Naive thymus-derived CD4-positive, alpha-beta T cell (primary cell): ENCODE results near the gene SERPINB7. TPM values are rescaled to one million over a fixed set of nuclear protein-coding genes. Genes with fewer than 3 reads are reported as not detected.
"Not testable (repeated sequence)": the region's sequence is repeated elsewhere in the genome, so short reads cannot be mapped to it uniquely, and the experiment has no call there.

Experiments used
- ATAC-seq: fragments of 150-1000 bp; cut with Tn5 transposase; 2 replicates; pipeline ENCODE4 v1.10.0; 2021; ENCODE audit warnings: mild to moderate bottlenecking, moderate library complexity
- CTCF ChIA-PET: fragments of 350-600 bp; sonication (Branson Sonifier 250); formaldehyde crosslinking; loops from one replicate; lab custom pipeline; 2021; ENCODE audit warnings: antibody characterized with exemption; lab: Charles Lee
- POLR2A ChIA-PET: fragments of 350-600 bp; sonication (Branson Sonifier 250); formaldehyde crosslinking; loops from one replicate; lab custom pipeline; 2021; ENCODE audit warnings: antibody characterized with exemption, inconsistent platforms; lab: Charles Lee
- DNase-seq, 9 donors: peaks; one replicate each; pipeline versions ENCODE4 v3.0.0 to v3.0.0-alpha.2; 2020 to 2022; ENCODE audit warnings: mixed read lengths in 1 of 9
- H3K27ac ChIP-seq: one replicate; pipeline ENCODE4 v1.7.0; 2013; ENCODE audit warnings: mild to moderate bottlenecking, low read depth, low read length, moderate library complexity
- H3K27me3 ChIP-seq, 2 donors: one replicate each; pipeline ENCODE4 v1.7.0; 2013; ENCODE audit warnings: low read length in 2 of 2, mild to moderate bottlenecking in 2 of 2, moderate library complexity in 2 of 2; ENCODE audit not compliant: control insufficient read depth in 2 of 2, insufficient read depth in 2 of 2
- H3K36me3 ChIP-seq, 3 experiments: 1 replicate in 2 of 3; 2 replicates in 1 of 3; pipeline ENCODE4 v1.7.0; 2013; ENCODE audit warnings: low read length in 3 of 3, mild to moderate bottlenecking in 3 of 3, moderate library complexity in 1 of 3; ENCODE audit not compliant: insufficient read depth in 3 of 3, control insufficient read depth in 2 of 3
- H3K4me1 ChIP-seq, 2 donors: one replicate each; pipeline ENCODE4 v1.7.0; 2013; ENCODE audit warnings: low read length in 2 of 2, mild to moderate bottlenecking in 2 of 2, moderate library complexity in 1 of 2; ENCODE audit not compliant: control insufficient read depth in 2 of 2, insufficient read depth in 2 of 2
- H3K4me3 ChIP-seq: 2 replicates; pipeline ENCODE4 v1.7.0; 2013; ENCODE audit warnings: mild to moderate bottlenecking, low read length
- H3K9me3 ChIP-seq, 3 experiments: 1 replicate in 2 of 3; 2 replicates in 1 of 3; pipeline ENCODE4 v1.7.0; 2013; ENCODE audit warnings: low read length in 3 of 3; ENCODE audit not compliant: control insufficient read depth in 2 of 3
- H3K27ac Mint-ChIP-seq, 9 donors: one replicate each; pipeline ENCODE4 v1.8.0; 2020 to 2022; ENCODE audit warnings: mixed read lengths in 9 of 9, mild to moderate bottlenecking in 8 of 9, moderate library complexity in 5 of 9, inconsistent platforms in 2 of 9
- H3K27me3 Mint-ChIP-seq, 5 donors: one replicate each; pipeline ENCODE4 v1.8.0; 2021 to 2022; ENCODE audit warnings: mixed read lengths in 5 of 5, mild to moderate bottlenecking in 1 of 5
- H3K36me3 Mint-ChIP-seq, 5 donors: one replicate each; pipeline ENCODE4 v1.8.0; 2020 to 2022; ENCODE audit warnings: mixed read lengths in 5 of 5, mild to moderate bottlenecking in 3 of 5, inconsistent platforms in 1 of 5
- H3K4me1 Mint-ChIP-seq, 7 donors: one replicate each; pipeline ENCODE4 v1.8.0; 2020 to 2022; ENCODE audit warnings: mixed read lengths in 7 of 7, mild to moderate bottlenecking in 3 of 7, inconsistent platforms in 1 of 7
- H3K4me3 Mint-ChIP-seq, 10 donors: one replicate each; pipeline ENCODE4 v1.8.0; 2020 to 2022; ENCODE audit warnings: mild to moderate bottlenecking in 10 of 10, mixed read lengths in 10 of 10, moderate library complexity in 6 of 10, inconsistent platforms in 2 of 10
- H3K9me3 Mint-ChIP-seq, 11 donors: one replicate each; pipeline ENCODE4 v1.8.0; 2020 to 2022; ENCODE audit warnings: mixed read lengths in 11 of 11, mild to moderate bottlenecking in 4 of 11, inconsistent platforms in 1 of 11, moderate library complexity in 1 of 11
- intact Hi-C, 2 donors: fragments of 100-400 bp; cut with micrococcal nuclease; formaldehyde crosslinking; loops; one replicate each; pipeline ENCODE4 v1.15.1; 2023
- polyA plus RNA-seq, 2 donors: library from polyadenylated mRNA; unstranded; fragments of 300-500 nt; fragmentation: Illumina TruSeq; gene quantifications; one replicate each; pipeline ENCODE4 v1.2.3, GENCODE V29; 2021
- total RNA-seq, 6 experiments: library from RNA in 5 of 6; stranded (reverse) in 5 of 6; gene quantifications; 1 replicate in 5 of 6; 2 replicates in 1 of 6; pipeline ENCODE4 v1.2.3 and lab custom pipeline; 2021 to 2026

Gene SERPINB7
- total and polyA plus RNA-seq, 7 experiments from 2014 or later: not detected

GRCh38 chr18:63747006-63747405 lies 28.2 kb upstream of the SERPINB7 start:
- no peak for ATAC-seq

DNA sequence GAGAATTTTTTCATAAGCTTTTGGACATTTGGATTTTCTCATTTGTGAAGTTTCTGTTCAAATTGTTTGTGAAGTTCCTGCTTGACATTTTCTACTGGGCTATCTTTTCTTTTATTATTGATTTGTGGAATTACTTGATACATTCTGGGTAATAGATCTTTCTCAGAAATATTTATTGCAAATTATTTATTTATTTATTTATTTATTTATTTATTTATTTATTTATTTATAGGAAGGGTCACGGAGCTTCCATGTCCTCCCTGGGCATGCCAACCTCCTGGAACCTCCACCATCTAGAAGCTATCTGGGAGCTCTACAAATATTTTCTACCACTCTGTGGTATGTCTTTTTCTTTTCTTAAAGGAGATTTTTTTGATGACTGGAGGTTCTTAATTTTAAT lies 25.7 kb upstream of the SERPINB7 start:
- no peak overlapping the region for H3K27ac ChIP-seq
- H3K9me3 ChIP-seq: no peaks in the 10 kb centered on the region
- Mint-ChIP-seq H3K36me3 (peaks cover 0 to 3% (median 0%) of the 10 kb centered on the region in 5 donors), H3K9me3 (peaks cover 0 to 19% (median 3%) of the 10 kb centered on the region in 11 donors), H3K27me3 (peaks cover 0 to 20% (median 7%) of the 10 kb centered on the region in 5 donors), H3K4me3 (no peak overlapping the region), H3K4me1 (peaks cover 0 to 1% (median 0%) of the 10 kb centered on the region in 7 donors), H3K27ac (no peak overlapping the region)
- intact Hi-C loops: no loop called here
- H3K27me3 ChIP-seq: no peaks in the 10 kb centered on the region
- POLR2A ChIA-PET: no interaction called here
- H3K4me1 ChIP-seq: no peaks in the 10 kb centered on the region
- no peaks in the 10 kb centered on the region for H3K36me3 ChIP-seq
- ATAC-seq: no peak
- no peak for DNase-seq
- no peak overlapping the region for H3K4me3 ChIP-seq
- CTCF ChIA-PET: no interaction called here

More at GRCh38 chr18:63747006-63747405, 28.2 kb upstream of the SERPINB7 start:
- intact Hi-C loops: no loop called here
- H3K27ac Mint-ChIP-seq: no peak overlapping the region
- ChIA-PET CTCF (no interaction called here), POLR2A (no interaction called here)
- H3K36me3 Mint-ChIP-seq: no peaks in the 10 kb centered on the region
- no peak overlapping the region for H3K4me3 ChIP-seq
- no peaks in the 10 kb centered on the region for H3K4me1 ChIP-seq
- H3K36me3 ChIP-seq: no peaks in the 10 kb centered on the region
- H3K27me3 Mint-ChIP-seq: peaks cover 0 to 9% (median 0%) of the 10 kb centered on the region in 5 donors
- H3K27me3 ChIP-seq: no peaks in the 10 kb centered on the region
- peaks cover 0 to 3% (median 0%) of the 10 kb centered on the region in 7 donors for H3K4me1 Mint-ChIP-seq
- no peak for DNase-seq
- no peak overlapping the region for H3K4me3 Mint-ChIP-seq
- no peak overlapping the region for H3K27ac ChIP-seq
- no peaks in the 10 kb centered on the region for H3K9me3 ChIP-seq
- peaks cover 0 to 13% (median 3%) of the 10 kb centered on the region in 11 donors for H3K9me3 Mint-ChIP-seq

DNA sequence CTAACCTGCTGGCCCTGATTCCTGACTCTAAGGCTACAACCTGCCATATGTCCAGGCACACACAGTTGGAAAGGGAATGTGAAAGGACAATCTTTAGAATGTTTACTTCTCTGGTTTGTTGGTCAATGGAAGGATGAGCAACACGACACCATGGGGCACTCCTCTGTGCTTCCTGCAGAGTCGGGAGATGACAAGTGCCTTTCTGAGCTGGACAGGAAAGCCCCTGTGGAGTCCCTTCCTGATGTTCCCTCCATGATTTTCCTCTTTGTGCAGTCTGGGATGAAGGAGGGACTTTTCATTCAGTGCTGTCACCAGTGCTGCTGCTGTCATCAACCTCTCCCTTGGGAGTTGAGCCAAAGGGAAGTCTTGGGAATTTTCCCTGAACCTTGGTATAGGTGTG lies 22.6 kb upstream of the SERPINB7 start:
- ATAC-seq: no peak

GRCh38 chr18:63753676-63754075 lies 21.5 kb upstream of the SERPINB7 start:
- Mint-ChIP-seq H3K36me3 (peaks cover 0 to 3% (median 0%) of the 10 kb centered on the region in 5 donors), H3K27ac (no peak overlapping the region), H3K27me3 (peaks cover 0 to 11% (median 7%) of the 10 kb centered on the region in 5 donors), H3K4me1 (peaks cover 0 to 1% (median 0%) of the 10 kb centered on the region in 7 donors), H3K4me3 (no peak overlapping the region), H3K9me3 (peaks cover 0 to 14% (median 2%) of the 10 kb centered on the region in 11 donors)
- Histone ChIP-seq H3K27me3 (no peaks in the 10 kb centered on the region), H3K36me3 (no peaks in the 10 kb centered on the region), H3K4me1 (no peaks in the 10 kb centered on the region), H3K9me3 (no peaks in the 10 kb centered on the region), H3K27ac (no peak overlapping the region), H3K4me3 (no peak overlapping the region)
- ChIA-PET POLR2A (no interaction called here), CTCF (no interaction called here)
- DNase-seq (no peak), ATAC-seq (no peak)
- intact Hi-C loops: no loop called here

More for the DNA sequence above, 22.6 kb upstream of the SERPINB7 start:
- Histone ChIP-seq H3K4me1 (no peaks in the 10 kb centered on the region), H3K4me3 (no peak overlapping the region), H3K9me3 (no peaks in the 10 kb centered on the region), H3K27me3 (no peaks in the 10 kb centered on the region), H3K36me3 (no peaks in the 10 kb centered on the region), H3K27ac (no peak overlapping the region)
- intact Hi-C loops: no loop called here
- POLR2A ChIA-PET: no interaction called here
- H3K36me3 Mint-ChIP-seq: peaks cover 0 to 3% (median 0%) of the 10 kb centered on the region in 5 donors
- H3K4me3 Mint-ChIP-seq: no peak overlapping the region
- H3K27ac Mint-ChIP-seq: no peak overlapping the region
- peaks cover 0 to 15% (median 7%) of the 10 kb centered on the region in 5 donors for H3K27me3 Mint-ChIP-seq
- H3K4me1 Mint-ChIP-seq: peaks cover 0 to 1% (median 0%) of the 10 kb centered on the region in 7 donors
- CTCF ChIA-PET: no interaction called here
- DNase-seq: no peak
- H3K9me3 Mint-ChIP-seq: peaks cover 0 to 14% (median 3%) of the 10 kb centered on the region in 11 donors

DNA sequence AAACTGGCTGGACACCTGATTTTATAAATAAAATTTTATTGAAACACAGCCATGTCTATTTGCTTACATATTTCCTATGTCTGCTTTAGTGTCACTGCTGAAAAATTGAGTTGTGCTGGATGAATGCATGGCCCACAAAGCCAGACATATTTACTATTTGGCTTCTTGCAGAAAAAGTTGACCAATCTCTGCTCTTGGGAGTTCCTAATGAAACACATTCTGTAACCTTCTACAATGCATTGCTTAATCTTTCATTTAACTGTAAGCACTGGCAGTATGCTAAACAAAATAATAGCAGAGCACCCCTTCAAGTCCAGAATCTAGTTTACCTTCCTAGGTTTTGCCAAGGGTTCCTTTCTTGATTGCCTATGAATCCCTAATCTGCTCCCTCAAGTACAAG lies 17.7 kb upstream of the SERPINB7 start:
- Histone ChIP-seq H3K36me3 (no peaks in the 10 kb centered on the region), H3K9me3 (no peaks in the 10 kb centered on the region), H3K27me3 (no peaks in the 10 kb centered on the region), H3K27ac (no peak overlapping the region), H3K4me1 (no peaks in the 10 kb centered on the region), H3K4me3 (no peak overlapping the region)
- Mint-ChIP-seq H3K27ac (no peak overlapping the region), H3K36me3 (peaks cover 0 to 9% (median 3%) of the 10 kb centered on the region in 5 donors), H3K27me3 (peaks cover 0 to 11% (median 7%) of the 10 kb centered on the region in 5 donors), H3K4me3 (no peak overlapping the region), H3K9me3 (peaks cover 4 to 29% (median 13%) of the 10 kb centered on the region in 11 donors), H3K4me1 (no peaks in the 10 kb centered on the region)
- POLR2A ChIA-PET: no interaction called here
- CTCF ChIA-PET: no interaction called here
- DNase-seq: no peak
- ATAC-seq: no peak
- intact Hi-C loops: no loop called here

DNA sequence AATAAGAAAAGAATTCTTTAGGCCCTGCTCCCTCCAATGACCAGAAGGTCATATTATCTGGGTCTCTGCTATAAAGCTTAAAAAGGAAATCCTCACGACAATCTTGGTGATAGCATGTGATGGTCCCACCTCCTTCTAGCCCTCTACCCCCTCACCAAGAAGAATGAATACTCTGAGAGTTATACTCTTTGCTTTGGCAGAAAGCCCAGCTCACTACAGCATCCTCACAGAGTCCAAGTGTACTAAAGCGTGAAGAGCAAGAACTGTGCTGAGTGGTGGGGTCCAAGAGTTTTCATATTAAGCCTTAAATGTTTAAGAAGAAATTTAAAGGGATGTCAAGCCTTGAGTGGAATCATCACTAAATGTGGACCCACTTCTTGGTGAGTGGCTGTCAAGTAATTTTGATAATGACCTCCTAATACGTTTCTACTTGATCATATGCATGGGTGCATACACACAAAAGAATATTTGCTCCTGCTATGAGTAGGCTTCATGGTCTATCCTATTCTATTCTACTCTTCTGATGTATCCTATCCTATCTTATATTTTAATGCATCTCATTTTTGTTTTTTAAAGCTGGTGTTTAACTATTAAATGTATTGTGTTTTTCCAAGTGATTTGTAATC lies 16.5 kb upstream of the SERPINB7 start:
- intact Hi-C loops: no loop called here
- Histone ChIP-seq H3K4me1 (no peaks in the 10 kb centered on the region), H3K4me3 (no peak overlapping the region), H3K36me3 (no peaks in the 10 kb centered on the region), H3K9me3 (no peaks in the 10 kb centered on the region), H3K27me3 (no peaks in the 10 kb centered on the region), H3K27ac (no peak overlapping the region)
- Mint-ChIP-seq H3K36me3 (peaks cover 0 to 9% (median 3%) of the 10 kb centered on the region in 5 donors), H3K9me3 (peaks cover 4 to 29% (median 13%) of the 10 kb centered on the region in 11 donors), H3K4me1 (no peaks in the 10 kb centered on the region), H3K27me3 (peaks cover 0 to 7% (median 6%) of the 10 kb centered on the region in 5 donors), H3K27ac (no peak overlapping the region), H3K4me3 (no peak overlapping the region)
- ChIA-PET POLR2A (no interaction called here), CTCF (no interaction called here)
- ATAC-seq: no peak
- DNase-seq: no peak

DNA sequence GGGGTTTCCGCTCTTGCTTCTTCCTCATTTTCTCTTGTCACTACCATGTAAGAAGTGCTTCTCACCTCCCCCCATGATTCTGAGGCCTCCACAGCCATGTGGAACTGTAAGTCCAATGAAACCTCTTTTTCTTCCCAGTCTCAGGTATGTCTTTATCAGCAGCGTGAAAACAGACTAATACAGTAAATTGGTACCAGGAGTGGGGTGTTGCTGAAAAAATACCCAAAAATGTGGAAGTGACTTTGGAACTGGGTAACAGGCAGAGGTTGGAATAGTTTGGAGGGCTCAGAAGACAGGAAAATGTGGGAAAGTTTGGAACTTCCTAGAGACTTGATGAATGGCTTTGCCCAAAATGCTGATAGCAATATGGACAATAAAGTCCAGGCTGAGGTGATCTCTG lies 15.4 kb upstream of the SERPINB7 start:
- H3K36me3 Mint-ChIP-seq, DNase-seq, CTCF ChIA-PET, H3K27me3 ChIP-seq, intact Hi-C loops, H3K4me3 Mint-ChIP-seq, H3K36me3 ChIP-seq, H3K27ac ChIP-seq, H3K4me1 Mint-ChIP-seq, H3K27me3 Mint-ChIP-seq, H3K4me3 ChIP-seq, ATAC-seq, H3K4me1 ChIP-seq, H3K27ac Mint-ChIP-seq, POLR2A ChIA-PET, H3K9me3 ChIP-seq: not testable (repeated sequence)
- peaks cover 4 to 23% (median 13%) of the 10 kb centered on the region in 11 donors for H3K9me3 Mint-ChIP-seq
